Gastrocnemius medialis (tissue), 4 donors: ENCODE measurements around the gene KAZN.

Experiments
- POLR2A ChIP-seq, 2 donors: fragments of 450-650 bp; IDR thresholded peaks; one replicate each; pipeline ENCODE4 v1.6.1; 2017; ENCODE audit warnings: antibody characterized with exemption in 2 of 2, mild to moderate bottlenecking in 2 of 2, moderate library complexity in 2 of 2
- TF ChIP-seq, protein P1 (sequence below), 5 experiments: fragments of 450-650 bp in 3 of 5; fragments of 200-600 bp in 2 of 5; sonication (generic) in 2 of 5; IDR thresholded peaks in 4 of 5; conservative IDR thresholded peaks in 1 of 5; 1 replicate in 4 of 5; 2 replicates in 1 of 5; pipeline ENCODE4 v1.5.1; 2016 to 2019; ENCODE audit warnings: antibody characterized with exemption in 5 of 5, mild to moderate bottlenecking in 3 of 5, moderate library complexity in 3 of 5

DNA sequence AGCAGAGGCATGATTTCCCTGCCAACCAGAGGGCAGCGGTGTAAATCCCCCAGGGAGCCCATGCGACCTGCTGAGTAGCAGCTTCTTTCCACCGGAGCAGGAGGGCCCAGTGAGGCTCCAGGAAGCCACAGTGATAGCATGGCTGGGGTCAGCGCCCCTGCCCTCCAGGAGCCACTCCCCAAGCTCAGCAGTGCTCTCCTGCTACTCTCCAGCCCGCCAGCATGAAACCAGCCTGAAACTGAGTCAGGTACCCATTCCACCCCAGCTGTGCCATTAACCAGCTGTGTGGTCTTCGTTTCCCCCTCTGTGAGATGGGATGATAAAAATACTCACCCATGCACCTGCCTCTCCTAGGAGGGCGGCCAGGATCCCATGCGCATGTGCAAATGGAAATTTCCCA lies 431.3 kb downstream of the KAZN start:
- TF ChIP-seq, protein P1, sequence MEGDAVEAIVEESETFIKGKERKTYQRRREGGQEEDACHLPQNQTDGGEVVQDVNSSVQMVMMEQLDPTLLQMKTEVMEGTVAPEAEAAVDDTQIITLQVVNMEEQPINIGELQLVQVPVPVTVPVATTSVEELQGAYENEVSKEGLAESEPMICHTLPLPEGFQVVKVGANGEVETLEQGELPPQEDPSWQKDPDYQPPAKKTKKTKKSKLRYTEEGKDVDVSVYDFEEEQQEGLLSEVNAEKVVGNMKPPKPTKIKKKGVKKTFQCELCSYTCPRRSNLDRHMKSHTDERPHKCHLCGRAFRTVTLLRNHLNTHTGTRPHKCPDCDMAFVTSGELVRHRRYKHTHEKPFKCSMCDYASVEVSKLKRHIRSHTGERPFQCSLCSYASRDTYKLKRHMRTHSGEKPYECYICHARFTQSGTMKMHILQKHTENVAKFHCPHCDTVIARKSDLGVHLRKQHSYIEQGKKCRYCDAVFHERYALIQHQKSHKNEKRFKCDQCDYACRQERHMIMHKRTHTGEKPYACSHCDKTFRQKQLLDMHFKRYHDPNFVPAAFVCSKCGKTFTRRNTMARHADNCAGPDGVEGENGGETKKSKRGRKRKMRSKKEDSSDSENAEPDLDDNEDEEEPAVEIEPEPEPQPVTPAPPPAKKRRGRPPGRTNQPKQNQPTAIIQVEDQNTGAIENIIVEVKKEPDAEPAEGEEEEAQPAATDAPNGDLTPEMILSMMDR (IDR thresholded peaks at IDR 0.05 in 4 of 5, conservative IDR thresholded peaks at IDR 0.05 in 1 of 5): no peak
- TF ChIP-seq POLR2A (IDR thresholded peaks at IDR 0.05): no peak
